Measurements from ENCODE around the gene DLGAP3. TPM values are rescaled to one million over a fixed set of nuclear protein-coding genes. Genes with fewer than 3 reads are reported as not detected.

Gene DLGAP3
- total and polyA plus RNA-seq, 2 of the 13 experiments (the other 11 are each of a cell fraction or from before 2014, with no cell fraction given): 0.03 to 0.04 TPM

DNA sequence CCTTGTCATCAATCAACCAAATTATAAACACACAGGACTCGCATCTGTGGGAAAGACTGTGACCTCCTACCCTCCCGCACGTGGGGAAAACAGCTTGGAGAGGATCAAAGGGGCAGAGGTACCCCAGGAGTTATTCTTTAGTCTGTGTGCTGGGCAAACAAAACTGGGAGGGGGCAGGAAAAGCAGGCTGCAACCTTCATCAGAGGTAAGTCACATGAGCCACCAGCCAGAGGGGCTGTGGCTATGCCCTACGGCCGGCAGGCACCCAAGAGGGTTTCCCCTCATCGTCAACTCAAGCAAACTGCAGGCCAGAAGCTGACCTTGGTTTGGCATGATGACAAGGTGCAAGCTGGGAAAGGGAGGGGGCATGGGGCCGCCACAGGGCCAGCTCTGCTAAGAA is 82.4 kb downstream of the DLGAP3 start (continued):
- TF ChIP-seq, protein P1, sequence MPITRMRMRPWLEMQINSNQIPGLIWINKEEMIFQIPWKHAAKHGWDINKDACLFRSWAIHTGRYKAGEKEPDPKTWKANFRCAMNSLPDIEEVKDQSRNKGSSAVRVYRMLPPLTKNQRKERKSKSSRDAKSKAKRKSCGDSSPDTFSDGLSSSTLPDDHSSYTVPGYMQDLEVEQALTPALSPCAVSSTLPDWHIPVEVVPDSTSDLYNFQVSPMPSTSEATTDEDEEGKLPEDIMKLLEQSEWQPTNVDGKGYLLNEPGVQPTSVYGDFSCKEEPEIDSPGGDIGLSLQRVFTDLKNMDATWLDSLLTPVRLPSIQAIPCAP (CRISPR knock-in tag; IDR thresholded peaks at IDR 0.05; ENCODE audit: low read depth): no peak
- TF ChIP-seq NR2F6 (IDR thresholded peaks at IDR 0.05): peak; percentile 81
- TF ChIP-seq NR2F6 (CRISPR knock-in tag; IDR thresholded peaks at IDR 0.05): peak; percentile 76
- TF ChIP-seq GATA4 (IDR thresholded peaks at IDR 0.05; ENCODE audit: borderline replicate concordance, low read depth): no peak
- TF ChIP-seq ARNT2 (CRISPR knock-in tag; IDR thresholded peaks at IDR 0.05; ENCODE audit: low read depth): no peak
- TF ChIP-seq SOX13 (IDR thresholded peaks at IDR 0.05): peak; percentile 74
- TF ChIP-seq SOX13 (CRISPR knock-in tag; conservative IDR thresholded peaks at IDR 0.05 in 1 of 2, IDR thresholded peaks at IDR 0.05 in 1 of 2): peak in 1 of 2 experiments; percentile 95; a peak in 2 of 4 replicates
- TF ChIP-seq, protein P2, sequence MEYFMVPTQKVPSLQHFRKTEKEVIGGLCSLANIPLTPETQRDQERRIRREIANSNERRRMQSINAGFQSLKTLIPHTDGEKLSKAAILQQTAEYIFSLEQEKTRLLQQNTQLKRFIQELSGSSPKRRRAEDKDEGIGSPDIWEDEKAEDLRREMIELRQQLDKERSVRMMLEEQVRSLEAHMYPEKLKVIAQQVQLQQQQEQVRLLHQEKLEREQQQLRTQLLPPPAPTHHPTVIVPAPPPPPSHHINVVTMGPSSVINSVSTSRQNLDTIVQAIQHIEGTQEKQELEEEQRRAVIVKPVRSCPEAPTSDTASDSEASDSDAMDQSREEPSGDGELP (IDR thresholded peaks at IDR 0.05; ENCODE audit: borderline replicate concordance, low read depth): peak; percentile 35; the same call in 1 of the 2 replicates
- TF ChIP-seq, protein P3, sequence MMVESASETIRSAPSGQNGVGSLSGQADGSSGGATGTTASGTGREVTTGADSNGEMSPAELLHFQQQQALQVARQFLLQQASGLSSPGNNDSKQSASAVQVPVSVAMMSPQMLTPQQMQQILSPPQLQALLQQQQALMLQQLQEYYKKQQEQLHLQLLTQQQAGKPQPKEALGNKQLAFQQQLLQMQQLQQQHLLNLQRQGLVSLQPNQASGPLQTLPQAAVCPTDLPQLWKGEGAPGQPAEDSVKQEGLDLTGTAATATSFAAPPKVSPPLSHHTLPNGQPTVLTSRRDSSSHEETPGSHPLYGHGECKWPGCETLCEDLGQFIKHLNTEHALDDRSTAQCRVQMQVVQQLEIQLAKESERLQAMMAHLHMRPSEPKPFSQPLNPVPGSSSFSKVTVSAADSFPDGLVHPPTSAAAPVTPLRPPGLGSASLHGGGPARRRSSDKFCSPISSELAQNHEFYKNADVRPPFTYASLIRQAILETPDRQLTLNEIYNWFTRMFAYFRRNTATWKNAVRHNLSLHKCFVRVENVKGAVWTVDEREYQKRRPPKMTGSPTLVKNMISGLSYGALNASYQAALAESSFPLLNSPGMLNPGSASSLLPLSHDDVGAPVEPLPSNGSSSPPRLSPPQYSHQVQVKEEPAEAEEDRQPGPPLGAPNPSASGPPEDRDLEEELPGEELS (CRISPR knock-in tag; IDR thresholded peaks at IDR 0.05): peak; percentile 67
- peak; percentile 61; the same call in 1 of the 2 replicates for TF ChIP-seq GATAD2A (CRISPR knock-in tag; IDR thresholded peaks at IDR 0.05)
- no peak for TF ChIP-seq MTA1 (CRISPR knock-in tag; IDR thresholded peaks at IDR 0.05; ENCODE audit: borderline replicate concordance)
- TF ChIP-seq RXRB (CRISPR knock-in tag; IDR thresholded peaks at IDR 0.05; ENCODE audit: borderline replicate concordance): no peak
- TF ChIP-seq HNRNPUL1 (IDR thresholded peaks at IDR 0.05; ENCODE audit: low read depth, low read length): no peak
- no peak for TF ChIP-seq ZNF34 (CRISPR knock-in tag; IDR thresholded peaks at IDR 0.05; ENCODE audit: borderline replicate concordance)
- TF ChIP-seq ZNF331 (CRISPR knock-in tag; IDR thresholded peaks at IDR 0.05): peak; percentile 27; the same call in 1 of the 2 replicates
- no peak for TF ChIP-seq TOPORS (CRISPR knock-in tag; IDR thresholded peaks at IDR 0.05)
- TF ChIP-seq ZNF616 (CRISPR knock-in tag; IDR thresholded peaks at IDR 0.05; ENCODE audit: low read depth): no peak
- TF ChIP-seq ZNF143 (CRISPR knock-in tag; IDR thresholded peaks at IDR 0.05): peak; percentile 63
- no peak for TF ChIP-seq HNF4G (IDR thresholded peaks at IDR 0.05; ENCODE audit: borderline replicate concordance, low read depth, low read length)
- no peak for TF ChIP-seq HNF4G (CRISPR knock-in tag; IDR thresholded peaks at IDR 0.05; ENCODE audit: borderline replicate concordance, low read depth)
- TF ChIP-seq HMG20A (CRISPR knock-in tag; IDR thresholded peaks at IDR 0.05; ENCODE audit: borderline replicate concordance): peak; percentile 31; the same call in 1 of the 2 replicates
- TF ChIP-seq, protein P4, sequence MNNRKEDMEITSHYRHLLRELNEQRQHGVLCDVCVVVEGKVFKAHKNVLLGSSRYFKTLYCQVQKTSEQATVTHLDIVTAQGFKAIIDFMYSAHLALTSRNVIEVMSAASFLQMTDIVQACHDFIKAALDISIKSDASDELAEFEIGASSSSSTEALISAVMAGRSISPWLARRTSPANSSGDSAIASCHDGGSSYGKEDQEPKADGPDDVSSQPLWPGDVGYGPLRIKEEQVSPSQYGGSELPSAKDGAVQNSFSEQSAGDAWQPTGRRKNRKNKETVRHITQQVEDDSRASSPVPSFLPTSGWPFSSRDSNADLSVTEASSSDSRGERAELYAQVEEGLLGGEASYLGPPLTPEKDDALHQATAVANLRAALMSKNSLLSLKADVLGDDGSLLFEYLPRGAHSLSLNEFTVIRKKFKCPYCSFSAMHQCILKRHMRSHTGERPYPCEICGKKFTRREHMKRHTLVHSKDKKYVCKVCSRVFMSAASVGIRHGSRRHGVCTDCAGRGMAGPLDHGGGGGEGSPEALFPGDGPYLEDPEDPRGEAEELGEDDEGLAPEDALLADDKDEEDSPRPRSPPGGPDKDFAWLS (CRISPR knock-in tag; IDR thresholded peaks at IDR 0.05; ENCODE audit: borderline replicate concordance): no peak
- TF ChIP-seq ZNF121 (CRISPR knock-in tag; IDR thresholded peaks at IDR 0.05): no peak
- TF ChIP-seq, protein P5, sequence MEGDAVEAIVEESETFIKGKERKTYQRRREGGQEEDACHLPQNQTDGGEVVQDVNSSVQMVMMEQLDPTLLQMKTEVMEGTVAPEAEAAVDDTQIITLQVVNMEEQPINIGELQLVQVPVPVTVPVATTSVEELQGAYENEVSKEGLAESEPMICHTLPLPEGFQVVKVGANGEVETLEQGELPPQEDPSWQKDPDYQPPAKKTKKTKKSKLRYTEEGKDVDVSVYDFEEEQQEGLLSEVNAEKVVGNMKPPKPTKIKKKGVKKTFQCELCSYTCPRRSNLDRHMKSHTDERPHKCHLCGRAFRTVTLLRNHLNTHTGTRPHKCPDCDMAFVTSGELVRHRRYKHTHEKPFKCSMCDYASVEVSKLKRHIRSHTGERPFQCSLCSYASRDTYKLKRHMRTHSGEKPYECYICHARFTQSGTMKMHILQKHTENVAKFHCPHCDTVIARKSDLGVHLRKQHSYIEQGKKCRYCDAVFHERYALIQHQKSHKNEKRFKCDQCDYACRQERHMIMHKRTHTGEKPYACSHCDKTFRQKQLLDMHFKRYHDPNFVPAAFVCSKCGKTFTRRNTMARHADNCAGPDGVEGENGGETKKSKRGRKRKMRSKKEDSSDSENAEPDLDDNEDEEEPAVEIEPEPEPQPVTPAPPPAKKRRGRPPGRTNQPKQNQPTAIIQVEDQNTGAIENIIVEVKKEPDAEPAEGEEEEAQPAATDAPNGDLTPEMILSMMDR (CRISPR knock-in tag; IDR thresholded peaks at IDR 0.05): 0 out of 2 replicates have a peak, but pooled peaks have one; percentile 4
- 0 out of 2 replicates have a peak, but pooled peaks have one; percentile 33 for TF ChIP-seq REPIN1 (CRISPR knock-in tag; IDR thresholded peaks at IDR 0.05; ENCODE audit: borderline replicate concordance, low read depth)

Measured in HepG2 (cell line).